Measurements from ENCODE around the gene TM9SF1. TPM values are rescaled to one million over a fixed set of nuclear protein-coding genes. Genes with fewer than 3 reads are reported as not detected.

The TM9SF1 gene
- total and polyA plus RNA-seq, 2 experiments from 2014 or later = 12.6 to 27.5 TPM

GRCh38 chr14:24146978-24147760 is 48.1 kb downstream of the TM9SF1 start, which contains the start of gene RNF31 (continued):
- TF ChIP-seq ZNF462 (CRISPR knock-in tag; IDR thresholded peaks at IDR 0.05) (no peak), POLR2AphosphoS5 (IDR thresholded peaks at IDR 0.05; ENCODE audit: low read depth) (peak; percentile 60)

GRCh38 chr14:24146453-24146977 is 48.7 kb downstream of the TM9SF1 start, which contains the start of gene PSME2:
Gene PSME2 (minus strand): TSS chr14:24146610. CDS start chr14:24146581, 29 bp downstream.
- Histone ChIP-seq H3F3A (replicated peaks; ENCODE audit: low read depth) (peaks cover 14% of the 10 kb centered on the region), H3K4me1 (ENCODE audit: insufficient read depth) (peaks cover 18% of the 10 kb centered on the region), H3K27me3 (ENCODE audit: insufficient read depth) (no peaks in the 10 kb centered on the region), H3K79me2 (replicated peaks; ENCODE audit: insufficient read depth) (peaks cover 38% of the 10 kb centered on the region), H3K4me2 (peak within 1 kb of the TSS; percentile 99), H4K20me1 (replicated peaks; ENCODE audit: insufficient read depth) (peaks cover 7% of the 10 kb centered on the region; the same call in 1 of the 2 replicates), H3K27ac (ENCODE audit: low read depth) (peak within 1 kb of the TSS; percentile 51; the same call in 1 of the 2 replicates), H3K36me3 (ENCODE audit: insufficient read depth) (peaks cover 25% of the 10 kb centered on the region), H2AFZ (peak within 1 kb of the TSS; percentile 97), H3K9me2 (ENCODE audit: insufficient read depth) (no peaks in the 10 kb centered on the region), H3K4me3 (peak within 1 kb of the TSS; percentile 70)
- H3K9me3 Mint-ChIP-seq = no peaks in the 10 kb centered on the region; the same call in 2 of the 3 replicates
- H3K4me1 Mint-ChIP-seq = peaks cover 23% of the 10 kb centered on the region
- peak within 1 kb of the TSS; percentile 97 for H3K27ac Mint-ChIP-seq
- ATAC-seq (peak; percentile 80), DNase-seq (ENCODE audit: low spot score) (peak; percentile 99)
- peak within 1 kb of the TSS; percentile 99 for H3K4me3 Mint-ChIP-seq
- peaks cover 59% of the 10 kb centered on the region for H3K36me3 Mint-ChIP-seq (ENCODE audit: low read depth)
- peaks cover 12% of the 10 kb centered on the region for H3K27me3 Mint-ChIP-seq (ENCODE audit: insufficient read depth, low read depth, poor library complexity)
- TF ChIP-seq POLR2AphosphoS5 (IDR thresholded peaks at IDR 0.05; ENCODE audit: low read depth) = peak; percentile 50; the same call in 1 of the 2 replicates
- no peak for TF ChIP-seq NANOG (IDR thresholded peaks at IDR 0.05; ENCODE audit: borderline replicate concordance)
- TF ChIP-seq ZNF114 (CRISPR knock-in tag; IDR thresholded peaks at IDR 0.05) = no peak
- TF ChIP-seq CTCF (conservative IDR thresholded peaks at IDR 0.05; ENCODE audit: low read depth in 2 of 2) = no peak
- no peak for TF ChIP-seq ZNF462 (CRISPR knock-in tag; IDR thresholded peaks at IDR 0.05)

Data from GM23338 (cell line).